ENCODE results near the gene MRGPRE.

Gene MRGPRE

GRCh38 chr11:3215346-3216026 lies 16.7 kb downstream of the MRGPRE start:
- Histone ChIP-seq H3K9me3 (replicated peaks; ENCODE audit: insufficient read depth, low read length) (no peaks in the 10 kb centered on the region), H3K27ac (ENCODE audit: low read length) (no peak overlapping the region), H3K27me3 (replicated peaks; ENCODE audit: insufficient read depth, low read length) (peaks cover 38% of the 10 kb centered on the region), H3K79me2 (ENCODE audit: low read length) (no peaks in the 10 kb centered on the region), H3K9ac (ENCODE audit: low read length) (no peak overlapping the region), H3F3A (ENCODE audit: insufficient read depth, low read length) (no peaks in the 10 kb centered on the region), H3K4me3 (ENCODE audit: low read length) (no peak overlapping the region), H3K36me3 (replicated peaks; ENCODE audit: insufficient read depth, low read length) (no peaks in the 10 kb centered on the region), H3K4me2 (ENCODE audit: low read depth, low read length) (no peak overlapping the region), H3K9me2 (replicated peaks; ENCODE audit: insufficient read depth, low read length) (no peaks in the 10 kb centered on the region), H3K4me1 (ENCODE audit: low read length) (no peaks in the 10 kb centered on the region), H2AFZ (ENCODE audit: low read length) (no peak overlapping the region), H4K20me1 (ENCODE audit: insufficient read depth, low read length) (no peaks in the 10 kb centered on the region)
- no peak for DNase-seq
- TF ChIP-seq EZH2phosphoT487 (IDR thresholded peaks at IDR 0.05; ENCODE audit: low read length) (no peak), CTCF (IDR thresholded peaks at IDR 0.05; ENCODE audit: low read length) (no peak), EZH2 (optimal IDR thresholded peaks at IDR 0.05; ENCODE audit: low read depth, low read length) (no peak)

- Histone ChIP-seq H3K36me3 (replicated peaks; ENCODE audit: insufficient read depth, low read length) (no peaks in the 10 kb centered on the region), H3K27ac (ENCODE audit: low read length) (no peak overlapping the region), H3K9me3 (replicated peaks; ENCODE audit: insufficient read depth, low read length) (no peaks in the 10 kb centered on the region), H3K9ac (ENCODE audit: low read length) (no peak overlapping the region), H2AFZ (ENCODE audit: low read length) (no peak overlapping the region), H3K9me2 (replicated peaks; ENCODE audit: insufficient read depth, low read length) (no peaks in the 10 kb centered on the region), H3K27me3 (replicated peaks; ENCODE audit: insufficient read depth, low read length) (peaks cover 38% of the 10 kb centered on the region), H3F3A (ENCODE audit: insufficient read depth, low read length) (no peaks in the 10 kb centered on the region), H4K20me1 (ENCODE audit: insufficient read depth, low read length) (no peaks in the 10 kb centered on the region), H3K4me2 (ENCODE audit: low read depth, low read length) (no peak overlapping the region), H3K79me2 (ENCODE audit: low read length) (no peaks in the 10 kb centered on the region), H3K4me3 (ENCODE audit: low read length) (no peak overlapping the region), H3K4me1 (ENCODE audit: low read length) (no peaks in the 10 kb centered on the region)
- no peak for TF ChIP-seq EZH2phosphoT487 (IDR thresholded peaks at IDR 0.05; ENCODE audit: low read length)
- TF ChIP-seq EZH2 (optimal IDR thresholded peaks at IDR 0.05; ENCODE audit: low read depth, low read length): no peak
- TF ChIP-seq CTCF (IDR thresholded peaks at IDR 0.05; ENCODE audit: low read length): no peak
- no peak for DNase-seq
These were observed 17.9 kb downstream of the MRGPRE start for GRCh38 chr11:3214420-3214699.

DNA sequence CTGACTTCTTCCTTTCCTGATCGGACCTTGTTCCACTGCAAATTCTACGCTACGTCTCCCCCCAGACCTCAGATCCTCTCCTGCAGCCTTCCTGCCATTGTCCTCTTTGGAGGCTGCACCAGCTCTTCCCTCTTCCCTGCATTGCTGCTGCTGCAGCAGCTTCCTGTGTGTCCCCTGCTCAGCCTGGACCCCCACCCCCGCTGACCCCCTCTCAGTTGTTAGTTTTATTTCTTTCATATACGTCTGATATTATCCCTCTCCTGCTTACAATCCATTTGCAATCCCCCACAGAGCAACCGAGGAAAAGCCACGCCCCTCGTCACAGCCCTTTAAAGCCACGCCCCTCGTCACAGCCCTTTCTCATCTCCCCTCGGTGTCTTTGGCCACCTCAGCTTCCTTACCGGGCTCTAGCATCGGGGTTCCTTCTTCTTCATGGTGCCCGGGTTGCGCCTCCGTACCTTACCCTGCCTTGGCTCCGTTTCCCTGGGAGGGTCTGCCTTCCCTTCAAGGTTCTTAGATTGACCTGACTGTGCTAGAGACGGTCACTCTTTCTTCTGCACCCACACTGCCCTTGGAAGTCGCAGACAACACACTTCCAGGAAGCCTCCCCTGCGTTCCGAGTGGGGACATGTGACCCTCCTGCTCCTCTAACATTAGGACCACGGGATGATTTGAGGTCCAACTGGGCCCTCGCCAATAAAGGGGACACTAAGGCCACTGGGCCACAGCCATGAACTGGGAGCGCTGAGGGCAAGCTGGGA lies 18.4 kb downstream of the MRGPRE start:
- no peak overlapping the region for H3K9ac ChIP-seq (ENCODE audit: low read length)
- H3K27ac ChIP-seq (ENCODE audit: low read length): no peak overlapping the region
- no peaks in the 10 kb centered on the region for H3K79me2 ChIP-seq (ENCODE audit: low read length)
- no peak overlapping the region for H3K4me3 ChIP-seq (ENCODE audit: low read length)
- no peaks in the 10 kb centered on the region for H3F3A ChIP-seq (ENCODE audit: insufficient read depth, low read length)
- TF ChIP-seq CTCF (IDR thresholded peaks at IDR 0.05; ENCODE audit: low read length) (no peak), EZH2 (optimal IDR thresholded peaks at IDR 0.05; ENCODE audit: low read depth, low read length) (no peak)
- no peak for DNase-seq
- no peaks in the 10 kb centered on the region for H4K20me1 ChIP-seq (ENCODE audit: insufficient read depth, low read length)
- H3K4me2 ChIP-seq (ENCODE audit: low read depth, low read length): no peak overlapping the region
- no peaks in the 10 kb centered on the region for H3K9me3 ChIP-seq (replicated peaks; ENCODE audit: insufficient read depth, low read length)
- H3K27me3 ChIP-seq (replicated peaks; ENCODE audit: insufficient read depth, low read length): peaks cover 38% of the 10 kb centered on the region
- no peaks in the 10 kb centered on the region for H3K9me2 ChIP-seq (replicated peaks; ENCODE audit: insufficient read depth, low read length)
- no peaks in the 10 kb centered on the region for H3K4me1 ChIP-seq (ENCODE audit: low read length)
- H2AFZ ChIP-seq (ENCODE audit: low read length): no peak overlapping the region
- no peaks in the 10 kb centered on the region for H3K36me3 ChIP-seq (replicated peaks; ENCODE audit: insufficient read depth, low read length)
